ENCODE measurements around the gene GRPEL1. TPM values are rescaled to one million over a fixed set of nuclear protein-coding genes. Genes with fewer than 3 reads are reported as not detected.

Gene GRPEL1
- total RNA-seq, 1 experiment from 2014 or later = 74.5 TPM

DNA sequence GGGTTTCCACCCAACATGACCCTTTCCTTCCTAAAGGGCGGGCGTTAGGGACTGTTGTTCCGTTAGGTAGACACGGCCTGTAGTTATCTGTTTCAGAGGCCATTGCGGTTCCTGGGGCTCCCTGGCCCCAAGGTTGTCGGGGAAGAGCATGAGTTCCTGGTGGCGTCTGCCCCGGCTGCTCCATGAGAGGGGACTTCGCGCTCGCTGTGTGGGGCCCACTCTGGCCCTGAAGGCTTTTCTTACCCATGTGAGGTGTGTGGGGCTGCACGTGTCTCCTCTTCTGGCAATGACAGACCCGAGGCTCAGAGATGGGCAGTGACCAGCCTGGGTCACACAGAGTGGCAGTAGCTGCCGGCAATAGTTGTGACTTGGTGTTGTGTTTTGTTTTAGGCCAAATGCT, 15.6 kb downstream of the GRPEL1 start:
- BruUV-seq (replicated peaks) = no TSS peak
- Histone ChIP-seq H3F3A (ENCODE audit: low read length, unreplicated experiment) (no peaks in the 10 kb centered on the region), H3K27ac (ENCODE audit: low read length) (no peak overlapping the region), H2AFZ (ENCODE audit: low read length) (no peak overlapping the region), H3K79me2 (ENCODE audit: low read length) (peaks cover 56% of the 10 kb centered on the region), H3K36me3 (ENCODE audit: low read depth, low read length) (peaks cover 3% of the 10 kb centered on the region; the same call in 1 of the 2 replicates), H3K9me2 (replicated peaks; ENCODE audit: low read length) (no peaks in the 10 kb centered on the region), H3K9me3 (ENCODE audit: low read length) (no peaks in the 10 kb centered on the region), H3K4me2 (ENCODE audit: low read length) (no peak overlapping the region), H4K20me1 (ENCODE audit: low read length) (no peaks in the 10 kb centered on the region), H3K4me3 (ENCODE audit: low read length) (no peak overlapping the region), H3K4me1 (ENCODE audit: insufficient read depth, low read length) (no peaks in the 10 kb centered on the region), H3K9ac (ENCODE audit: low read length) (no peak overlapping the region), H3K27me3 (ENCODE audit: low read length) (no peaks in the 10 kb centered on the region)
- TF ChIP-seq EZH2 (IDR thresholded peaks at IDR 0.05; ENCODE audit: low read length, unreplicated experiment) = no peak
- ChIA-PET CTCF (no interaction called here), POLR2A (ENCODE audit: unreplicated experiment) (no interaction called here)
- intact Hi-C loops (cut with micrococcal nuclease) = no loop called here
- DNase-seq (no peak), ATAC-seq (no peak)

DNA sequence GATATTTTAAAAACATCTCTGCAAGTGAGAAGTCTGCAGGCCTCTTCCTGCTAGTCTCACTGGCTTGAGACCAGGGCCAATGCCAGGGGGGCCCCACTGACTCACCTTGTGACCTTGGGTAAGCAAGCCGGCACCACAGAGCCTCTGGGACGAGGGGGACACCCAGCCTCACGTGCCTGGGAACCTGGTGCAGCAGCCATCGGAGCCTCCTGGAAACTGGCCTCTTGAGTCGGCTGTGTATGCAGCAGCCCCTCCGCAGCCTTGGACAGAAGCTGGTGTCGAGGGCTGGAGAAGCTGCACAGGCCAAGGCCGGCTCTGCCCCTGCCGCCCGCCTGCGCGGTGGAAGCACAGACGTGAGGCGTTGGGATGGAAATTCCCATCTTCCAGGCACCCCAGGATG, 16.0 kb downstream of the GRPEL1 start:
- Histone ChIP-seq H3K4me1 (ENCODE audit: insufficient read depth, low read length) (no peaks in the 10 kb centered on the region), H4K20me1 (ENCODE audit: low read length) (no peaks in the 10 kb centered on the region), H2AFZ (ENCODE audit: low read length) (no peak overlapping the region), H3K27ac (ENCODE audit: low read length) (no peak overlapping the region), H3K9me3 (ENCODE audit: low read length) (no peaks in the 10 kb centered on the region), H3K4me3 (ENCODE audit: low read length) (no peak overlapping the region), H3K36me3 (ENCODE audit: low read depth, low read length) (peaks cover 3% of the 10 kb centered on the region; the same call in 1 of the 2 replicates), H3K4me2 (ENCODE audit: low read length) (no peak overlapping the region), H3K79me2 (ENCODE audit: low read length) (peaks cover 60% of the 10 kb centered on the region), H3K9ac (ENCODE audit: low read length) (no peak overlapping the region), H3K27me3 (ENCODE audit: low read length) (no peaks in the 10 kb centered on the region), H3F3A (ENCODE audit: low read length, unreplicated experiment) (no peaks in the 10 kb centered on the region), H3K9me2 (replicated peaks; ENCODE audit: low read length) (no peaks in the 10 kb centered on the region)
- intact Hi-C loops (cut with micrococcal nuclease) = no loop called here
- CTCF ChIA-PET = no interaction called here
- TF ChIP-seq, protein P1, sequence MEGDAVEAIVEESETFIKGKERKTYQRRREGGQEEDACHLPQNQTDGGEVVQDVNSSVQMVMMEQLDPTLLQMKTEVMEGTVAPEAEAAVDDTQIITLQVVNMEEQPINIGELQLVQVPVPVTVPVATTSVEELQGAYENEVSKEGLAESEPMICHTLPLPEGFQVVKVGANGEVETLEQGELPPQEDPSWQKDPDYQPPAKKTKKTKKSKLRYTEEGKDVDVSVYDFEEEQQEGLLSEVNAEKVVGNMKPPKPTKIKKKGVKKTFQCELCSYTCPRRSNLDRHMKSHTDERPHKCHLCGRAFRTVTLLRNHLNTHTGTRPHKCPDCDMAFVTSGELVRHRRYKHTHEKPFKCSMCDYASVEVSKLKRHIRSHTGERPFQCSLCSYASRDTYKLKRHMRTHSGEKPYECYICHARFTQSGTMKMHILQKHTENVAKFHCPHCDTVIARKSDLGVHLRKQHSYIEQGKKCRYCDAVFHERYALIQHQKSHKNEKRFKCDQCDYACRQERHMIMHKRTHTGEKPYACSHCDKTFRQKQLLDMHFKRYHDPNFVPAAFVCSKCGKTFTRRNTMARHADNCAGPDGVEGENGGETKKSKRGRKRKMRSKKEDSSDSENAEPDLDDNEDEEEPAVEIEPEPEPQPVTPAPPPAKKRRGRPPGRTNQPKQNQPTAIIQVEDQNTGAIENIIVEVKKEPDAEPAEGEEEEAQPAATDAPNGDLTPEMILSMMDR (conservative IDR thresholded peaks at IDR 0.05; ENCODE audit: low read depth, low read length) = no peak
- TF ChIP-seq EZH2 (IDR thresholded peaks at IDR 0.05; ENCODE audit: low read length, unreplicated experiment) = no peak
- TF ChIP-seq EZH2phosphoT487 (IDR thresholded peaks at IDR 0.05; ENCODE audit: borderline replicate concordance, low read length) = no peak
- no TSS peak for BruUV-seq (replicated peaks)
- POLR2A ChIA-PET (ENCODE audit: unreplicated experiment) = no interaction called here
- DNase-seq (no peak), ATAC-seq (no peak)

DNA sequence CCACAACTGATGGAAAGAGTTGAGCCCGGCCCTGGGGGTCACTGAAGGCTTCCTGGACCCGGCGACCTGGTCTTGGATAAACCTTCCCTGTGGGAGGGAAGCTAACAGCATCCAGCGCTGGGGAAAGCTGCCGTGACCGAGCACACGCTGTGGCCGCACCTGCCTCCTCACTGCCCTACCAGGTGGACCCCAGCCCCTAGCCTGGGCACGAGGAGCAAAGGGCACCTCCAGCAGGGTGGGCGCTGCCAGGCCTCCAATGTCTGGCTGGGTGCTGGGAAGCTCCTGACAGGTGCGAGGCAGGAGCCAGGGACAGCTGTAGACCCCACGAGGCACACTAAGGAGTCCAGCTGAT, 16.7 kb downstream of the GRPEL1 start:
- Histone ChIP-seq H3K79me2 (ENCODE audit: low read length) (peaks cover 67% of the 10 kb centered on the region), H2AFZ (ENCODE audit: low read length) (no peak overlapping the region), H3K27ac (ENCODE audit: low read length) (no peak overlapping the region), H3K9me3 (ENCODE audit: low read length) (no peaks in the 10 kb centered on the region), H4K20me1 (ENCODE audit: low read length) (no peaks in the 10 kb centered on the region), H3K9ac (ENCODE audit: low read length) (no peak overlapping the region), H3K9me2 (replicated peaks; ENCODE audit: low read length) (no peaks in the 10 kb centered on the region), H3F3A (ENCODE audit: low read length, unreplicated experiment) (no peaks in the 10 kb centered on the region), H3K36me3 (ENCODE audit: low read depth, low read length) (peaks cover 3% of the 10 kb centered on the region; the same call in 1 of the 2 replicates), H3K4me3 (ENCODE audit: low read length) (no peak overlapping the region), H3K4me2 (ENCODE audit: low read length) (no peak overlapping the region), H3K27me3 (ENCODE audit: low read length) (no peaks in the 10 kb centered on the region), H3K4me1 (ENCODE audit: insufficient read depth, low read length) (peaks cover 6% of the 10 kb centered on the region)
- no peak for TF ChIP-seq EZH2phosphoT487 (IDR thresholded peaks at IDR 0.05; ENCODE audit: borderline replicate concordance, low read length)
- ATAC-seq (no peak), DNase-seq (no peak)
- CTCF ChIA-PET = no interaction called here
- POLR2A ChIA-PET (ENCODE audit: unreplicated experiment) = no interaction called here
- intact Hi-C loops (cut with micrococcal nuclease) = no loop called here
- no TSS peak for BruUV-seq (replicated peaks)

DNA sequence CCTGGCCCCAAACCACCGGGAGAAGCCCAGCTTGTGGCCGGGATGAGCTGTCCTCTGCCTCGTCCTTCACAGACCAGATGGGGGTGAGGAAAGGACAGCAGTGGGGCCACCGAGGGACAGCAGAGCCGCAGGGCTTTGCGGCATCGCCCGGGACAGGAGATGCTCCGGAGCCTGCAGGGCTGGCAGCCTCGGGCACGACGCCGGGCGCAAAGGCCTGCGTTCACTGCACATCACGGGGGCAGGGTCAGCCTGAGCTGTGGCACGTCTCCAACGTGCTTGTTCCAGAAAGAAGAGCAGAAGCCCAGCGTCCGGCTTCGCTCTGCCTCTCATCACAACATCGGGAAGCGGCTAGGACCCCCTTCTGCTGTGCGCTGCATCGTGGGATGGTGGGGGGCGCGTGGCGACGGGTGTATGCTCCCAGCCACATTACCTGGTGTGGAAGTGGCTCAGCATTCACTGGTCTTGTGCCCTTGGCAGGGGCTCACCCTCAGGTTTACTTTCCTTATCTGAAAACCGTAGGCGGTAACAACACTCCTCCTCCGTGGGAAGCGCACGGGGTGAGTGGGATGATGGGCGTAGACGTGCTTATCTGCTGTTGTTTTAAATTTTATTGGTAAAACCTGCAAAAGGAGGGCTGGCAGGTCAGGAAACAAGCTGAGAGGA, 17.3 kb downstream of the GRPEL1 start:
- peaks cover 10% of the 10 kb centered on the region for H3K4me1 ChIP-seq (ENCODE audit: insufficient read depth, low read length)
- POLR2A ChIA-PET (ENCODE audit: unreplicated experiment) = no interaction called here
- TF ChIP-seq, protein P1 (conservative IDR thresholded peaks at IDR 0.05; ENCODE audit: low read depth, low read length) = no peak
- TF ChIP-seq EZH2 (IDR thresholded peaks at IDR 0.05; ENCODE audit: low read length, unreplicated experiment) = no peak
- no peak for TF ChIP-seq EZH2phosphoT487 (IDR thresholded peaks at IDR 0.05; ENCODE audit: borderline replicate concordance, low read length)
- no peaks in the 10 kb centered on the region for H3K9me2 ChIP-seq (replicated peaks; ENCODE audit: low read length)
- H3K9me3 ChIP-seq (ENCODE audit: low read length) = no peaks in the 10 kb centered on the region
- ATAC-seq = no peak
- no peaks in the 10 kb centered on the region for H4K20me1 ChIP-seq (ENCODE audit: low read length)
- no peak overlapping the region for H3K4me2 ChIP-seq (ENCODE audit: low read length)
- no peaks in the 10 kb centered on the region for H3K27me3 ChIP-seq (ENCODE audit: low read length)
- no peak overlapping the region for H3K27ac ChIP-seq (ENCODE audit: low read length)
- DNase-seq = no peak
- no peak overlapping the region for H3K4me3 ChIP-seq (ENCODE audit: low read length)
- no peaks in the 10 kb centered on the region for H3F3A ChIP-seq (ENCODE audit: low read length, unreplicated experiment)
- H3K9ac ChIP-seq (ENCODE audit: low read length) = no peak overlapping the region
- H2AFZ ChIP-seq (ENCODE audit: low read length) = no peak overlapping the region
- BruUV-seq (replicated peaks) = no TSS peak
- H3K79me2 ChIP-seq (ENCODE audit: low read length) = peaks cover 73% of the 10 kb centered on the region
- H3K36me3 ChIP-seq (ENCODE audit: low read depth, low read length) = peaks cover 3% of the 10 kb centered on the region; the same call in 1 of the 2 replicates
- CTCF ChIA-PET = no interaction called here
- intact Hi-C loops (cut with micrococcal nuclease) = no loop called here
